ENCODE data around the gene HSPH1.
"Not testable (repeated sequence)": the region's sequence is repeated elsewhere in the genome, so short reads cannot be mapped to it uniquely, and the experiment has no call there.

Gene HSPH1

DNA sequence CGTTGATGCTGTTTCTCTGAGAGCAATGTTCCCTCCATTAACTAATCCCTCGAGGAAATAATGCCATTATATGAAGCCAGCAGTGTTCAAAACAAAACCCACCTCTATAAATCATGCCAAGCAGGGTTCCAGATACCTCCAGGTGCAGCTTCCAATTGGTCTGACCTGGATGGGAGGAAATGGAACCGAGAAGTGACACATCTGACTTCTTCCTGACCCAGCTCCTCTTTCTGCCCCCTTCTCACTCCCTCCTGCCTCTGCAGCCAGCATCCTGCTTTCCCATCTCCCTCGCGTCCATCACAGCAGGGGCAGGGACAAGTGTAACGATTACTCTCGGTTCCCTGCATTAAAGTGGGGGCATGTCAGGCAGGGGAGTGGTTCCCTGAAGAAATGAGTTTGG, 37.5 kb downstream of the HSPH1 start:
- no peak for DNase-seq

DNA sequence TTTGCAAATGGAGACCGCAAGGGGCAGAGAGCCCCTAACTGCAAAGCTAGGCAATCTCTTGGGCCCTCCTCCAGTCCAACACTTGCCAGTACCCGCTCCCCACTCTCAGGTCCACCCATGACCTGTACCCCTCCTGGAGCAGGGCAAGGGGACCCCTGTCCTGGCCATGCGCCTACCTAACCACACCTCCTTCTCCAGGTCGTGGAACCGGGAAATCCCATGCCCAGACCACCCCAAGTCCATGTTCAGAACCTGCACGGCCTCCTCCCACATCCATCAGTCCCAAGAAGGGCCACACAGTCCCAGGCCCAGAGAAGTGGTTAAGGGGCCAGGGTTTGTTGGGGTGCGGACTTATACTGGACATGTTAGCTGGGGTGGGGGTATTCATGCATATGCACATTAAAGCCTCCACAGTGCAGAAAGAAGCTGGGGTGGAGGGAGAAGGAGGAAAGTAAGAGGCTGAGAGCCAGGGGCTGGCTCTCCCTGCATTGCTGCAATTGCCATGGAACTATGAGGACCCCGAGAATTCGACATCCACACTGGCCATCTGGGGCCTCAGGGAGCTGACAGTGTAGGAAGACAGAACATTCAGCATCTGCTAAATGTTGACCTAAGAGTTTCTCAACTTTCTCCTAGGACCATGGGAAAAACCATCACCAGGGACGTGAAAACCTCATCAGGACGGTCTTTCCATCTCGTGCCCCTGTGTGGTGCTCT, 39.0 kb downstream of the HSPH1 start:
- no peak for DNase-seq

DNA sequence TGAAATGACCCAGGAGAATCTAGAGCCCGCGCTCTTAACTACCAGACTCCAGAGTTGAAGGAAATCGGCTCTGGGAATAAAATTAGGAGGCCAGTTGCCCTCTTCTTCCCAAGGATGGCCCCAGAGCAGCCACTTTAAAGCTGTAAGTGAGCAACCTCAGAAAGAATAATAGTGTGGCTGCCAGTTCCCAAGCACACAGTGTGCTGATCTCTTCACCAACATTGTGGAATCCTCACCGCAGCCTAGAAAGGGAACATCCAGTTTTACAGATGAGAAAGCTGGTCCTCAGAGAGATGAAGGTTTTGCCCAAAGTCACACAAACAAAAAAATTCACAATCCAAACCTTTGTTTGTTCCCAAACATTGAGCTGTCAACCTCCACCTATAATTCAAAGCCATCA, 39.6 kb downstream of the HSPH1 start:
- no peak for DNase-seq

DNA sequence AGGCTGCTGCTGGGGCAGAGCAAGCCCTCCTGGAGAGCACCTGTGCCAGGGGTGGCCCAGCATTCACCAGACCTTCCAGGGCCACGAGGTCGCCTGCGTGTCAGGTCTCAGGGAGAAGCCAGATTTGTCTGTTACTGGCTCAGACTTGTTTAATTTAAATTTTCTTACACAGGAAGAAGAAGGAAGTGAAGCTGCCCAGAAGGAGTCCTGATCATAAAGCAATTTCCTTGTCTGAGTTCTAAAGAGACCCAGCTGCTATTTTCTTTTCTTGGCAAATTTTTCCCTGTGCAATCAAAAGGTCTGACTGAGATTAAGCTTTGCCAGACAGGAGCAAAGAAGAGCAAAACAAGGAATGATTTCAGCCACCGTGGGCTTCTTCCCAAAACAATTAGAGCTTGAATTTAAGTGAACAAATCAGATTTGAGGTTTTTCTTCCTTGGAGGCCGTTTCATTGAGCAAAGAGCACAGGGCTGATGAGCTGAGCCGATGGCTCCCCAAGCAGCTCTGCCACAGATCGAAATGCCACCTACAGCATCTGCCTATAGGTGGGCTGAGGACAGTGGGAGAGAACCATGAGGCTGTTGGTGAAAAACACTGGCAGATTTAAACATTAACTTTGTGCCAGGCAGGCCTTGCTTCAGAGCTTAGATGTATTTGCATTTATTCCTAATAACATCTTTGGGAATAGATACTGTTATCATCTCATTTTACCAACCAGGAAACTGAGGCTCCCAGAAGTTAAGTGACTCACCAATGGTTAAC, 40.1 kb downstream of the HSPH1 start:
- no peak for DNase-seq

DNA sequence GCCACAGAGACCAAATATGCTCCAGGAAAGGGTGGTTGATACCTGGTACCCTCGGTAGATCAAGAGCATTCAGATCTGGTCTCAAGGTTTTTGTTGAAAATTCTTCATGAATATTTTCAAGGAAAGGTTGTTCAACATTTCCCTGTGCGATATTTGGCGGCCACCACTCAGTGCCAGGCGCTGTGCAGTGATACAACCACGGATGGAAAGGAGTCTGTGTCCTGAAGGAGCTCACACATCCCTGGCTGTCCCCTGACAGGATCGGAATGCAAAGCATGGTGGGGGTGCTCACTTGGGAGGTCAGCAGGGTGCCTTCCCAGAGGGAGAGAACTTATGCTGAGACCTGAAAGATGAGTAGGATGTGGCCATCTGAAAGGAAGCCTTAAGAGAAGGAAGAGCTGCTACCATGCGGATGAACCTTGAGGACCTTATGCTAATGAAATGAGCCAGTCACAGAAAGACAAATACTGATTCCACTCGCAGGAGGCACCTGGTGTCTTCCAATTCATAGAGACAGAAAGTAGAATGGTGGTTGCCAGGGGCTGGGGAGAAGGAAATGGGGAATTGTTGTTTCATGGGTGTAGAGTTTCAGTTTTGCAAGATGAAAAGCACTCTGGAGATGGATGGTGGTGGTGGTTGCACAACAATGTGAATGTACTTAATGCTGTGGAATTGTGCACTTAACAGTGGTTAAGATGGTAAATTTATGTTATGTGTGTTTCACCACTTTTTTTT, 41.6 kb downstream of the HSPH1 start:
- DNase-seq, result no peak

DNA sequence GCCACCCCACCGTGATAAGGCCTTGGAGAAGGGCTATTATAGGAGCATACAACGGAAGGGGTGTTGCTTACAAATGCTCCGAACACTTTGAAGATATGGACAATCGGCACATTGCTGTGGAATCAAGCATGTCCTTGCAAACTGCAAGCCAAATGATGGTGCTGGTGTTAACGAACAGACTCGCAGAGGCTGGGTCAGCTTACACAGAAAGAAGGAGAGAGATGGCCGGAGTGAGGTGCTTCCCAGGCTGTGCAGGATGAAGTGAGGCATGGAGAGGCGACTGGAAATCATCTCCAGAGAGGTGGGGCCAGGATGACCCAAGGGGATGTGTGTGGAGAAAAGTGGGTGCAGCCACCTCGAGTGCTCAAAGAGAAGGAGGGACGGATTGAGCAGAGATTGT, 42.2 kb downstream of the HSPH1 start:
- DNase-seq, result no peak

DNA sequence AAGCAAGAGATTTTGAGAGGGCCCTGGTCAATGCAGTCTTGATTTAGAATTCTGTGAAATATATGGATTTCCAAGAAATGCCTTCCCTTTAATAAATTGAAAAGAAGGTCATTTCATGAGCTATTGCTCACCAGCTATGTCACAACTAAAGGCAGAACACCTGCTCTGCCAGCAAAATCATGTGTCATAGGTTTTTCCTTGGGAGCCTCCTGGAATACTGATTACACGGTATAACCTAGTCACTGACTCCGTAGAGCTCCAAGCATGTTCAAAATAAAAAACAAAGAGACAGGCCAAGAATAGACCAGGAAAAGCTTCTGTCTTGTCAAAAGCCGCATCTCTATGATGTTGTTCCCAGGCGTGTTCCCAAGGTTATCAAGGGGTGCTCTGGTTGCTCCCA, 45.5 kb downstream of the HSPH1 start:
- no peak for DNase-seq

DNA sequence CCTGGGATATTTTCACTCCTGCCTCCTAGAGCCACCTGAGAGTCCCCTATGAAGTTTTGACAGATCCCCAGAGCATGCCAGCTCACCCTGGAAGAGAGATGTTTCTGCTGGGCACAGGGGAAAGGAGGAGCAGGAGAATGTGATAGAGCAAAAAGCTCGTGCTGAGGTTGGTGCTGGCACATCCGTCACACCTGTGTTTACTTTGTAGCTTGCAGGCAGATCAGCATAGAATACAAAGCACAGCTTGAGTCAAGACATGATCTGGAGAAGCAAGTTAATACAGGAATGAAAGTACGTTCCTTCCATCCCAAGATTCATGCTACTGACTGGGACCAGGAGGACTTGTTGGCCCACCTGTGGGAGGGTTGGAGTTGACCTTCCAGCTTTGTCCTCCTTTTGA, 46.1 kb downstream of the HSPH1 start:
- DNase-seq, result no peak

DNA sequence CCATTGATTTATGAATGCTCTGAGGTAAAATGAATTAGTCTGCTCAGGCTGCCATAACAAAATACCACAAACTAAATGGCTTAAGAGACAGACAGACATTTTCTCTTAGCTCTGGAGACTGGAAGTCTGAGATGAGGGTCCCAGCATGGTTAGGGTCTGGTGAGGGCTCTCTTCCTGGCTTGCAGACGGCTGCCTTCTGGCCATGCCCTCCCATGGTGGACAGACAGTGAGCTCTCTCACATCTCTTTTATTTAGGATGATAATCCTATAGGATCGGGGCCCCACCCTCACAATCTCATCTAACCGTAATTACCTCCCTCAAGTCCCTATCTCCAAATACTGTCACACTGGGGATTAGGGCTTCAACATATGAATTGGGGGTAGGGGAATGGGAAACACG, 47.1 kb downstream of the HSPH1 start:
- no peak for DNase-seq

DNA sequence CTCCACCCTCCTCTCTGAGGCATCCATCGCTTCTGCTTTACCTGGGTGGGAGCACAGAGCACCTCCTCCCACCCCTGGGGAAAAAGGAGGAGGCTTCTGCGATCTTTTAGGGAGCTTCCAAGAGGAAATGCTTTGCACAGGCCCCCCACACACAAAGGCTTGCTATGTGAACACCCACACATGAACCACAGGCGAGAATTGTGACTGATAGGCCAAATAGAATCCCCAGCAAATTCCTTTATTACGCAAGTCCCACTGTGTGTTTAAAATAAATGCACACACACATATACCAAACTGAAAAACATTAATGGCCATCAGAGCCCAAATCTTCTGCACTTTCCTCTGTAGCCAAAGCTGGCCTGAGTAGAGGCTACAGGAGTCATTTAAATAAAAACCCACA, 50.6 kb downstream of the HSPH1 start:
- peak; percentile 75 to 95 for DNase-seq

DNA sequence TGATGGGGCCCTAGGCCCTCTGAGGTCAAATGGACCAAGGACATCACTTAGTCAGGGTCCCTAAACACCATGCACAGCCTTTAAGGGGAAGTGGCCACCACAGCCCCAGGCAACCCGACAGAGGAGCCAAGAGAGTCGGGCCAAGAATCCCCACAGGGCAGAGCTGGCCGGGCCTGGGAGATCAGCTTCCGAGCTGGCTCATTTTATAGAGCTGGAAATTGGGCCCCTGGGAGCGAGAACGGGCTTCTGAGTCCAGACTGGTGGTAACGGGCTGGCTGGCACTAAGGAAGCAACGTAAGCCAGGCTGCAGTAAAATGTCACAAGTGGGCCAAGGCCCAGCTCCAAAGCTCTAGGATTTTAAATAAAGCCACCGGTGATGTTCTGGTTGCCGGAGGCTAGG, 51.1 kb downstream of the HSPH1 start:
- no peak for DNase-seq

DNA sequence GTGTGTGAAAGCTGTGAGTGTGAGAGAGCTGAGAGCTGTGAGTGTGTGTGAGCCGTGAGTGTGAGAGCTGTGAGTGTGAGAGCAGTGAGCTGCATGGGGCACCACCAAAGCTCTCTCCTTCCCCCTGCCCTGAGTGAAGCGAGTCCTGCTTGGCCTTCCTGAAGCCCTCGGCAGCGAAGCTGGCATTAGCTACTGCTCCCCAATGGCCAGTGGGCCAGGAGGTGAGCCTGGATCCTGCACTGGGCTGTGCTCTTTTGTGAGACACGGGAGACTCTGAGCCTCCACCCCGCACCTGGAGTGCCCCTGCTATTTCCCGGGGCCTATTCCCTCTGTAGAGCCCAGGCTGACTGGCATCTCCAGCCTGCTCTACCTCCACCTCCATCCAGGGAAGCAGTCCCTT, 51.5 kb downstream of the HSPH1 start:
- DNase-seq, result no peak

DNA sequence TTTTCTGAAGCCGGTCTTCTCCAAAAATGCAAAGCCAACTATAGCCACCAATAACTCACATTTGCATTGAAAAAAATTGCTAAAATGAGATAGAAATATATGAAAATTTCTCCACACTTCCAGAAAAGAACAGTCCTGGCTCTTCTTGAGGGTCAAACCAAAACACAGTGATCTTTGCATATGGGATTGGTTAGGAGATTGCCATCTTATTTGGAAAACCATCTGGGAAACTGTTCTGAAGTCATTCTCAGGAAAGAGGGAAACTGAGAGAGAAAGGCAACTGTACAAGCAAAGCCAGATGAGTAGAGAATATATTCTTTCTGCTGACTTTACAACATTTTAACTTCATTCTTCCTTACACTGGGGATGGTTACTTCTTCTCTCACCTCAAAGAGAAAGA, 54.6 kb downstream of the HSPH1 start:
- DNase-seq, result no peak

DNA sequence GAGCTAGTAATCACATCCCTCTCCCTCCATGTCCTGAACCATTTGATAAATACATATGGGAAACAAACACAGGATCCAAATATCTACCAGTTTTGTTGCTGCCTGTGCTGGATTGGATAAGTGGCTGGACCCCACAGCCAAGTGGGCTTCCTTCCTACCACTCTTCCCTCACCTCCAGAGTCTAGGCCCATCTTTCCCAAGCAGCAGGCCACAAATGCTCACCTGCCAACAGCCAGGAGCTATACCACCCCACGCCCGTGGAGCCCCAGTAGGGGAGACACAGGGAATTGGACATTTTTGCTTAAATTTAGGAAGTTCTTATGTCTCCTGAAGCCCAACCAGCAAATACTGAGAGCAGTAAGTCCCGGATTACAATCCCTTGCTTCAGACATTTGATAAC, 55.8 kb downstream of the HSPH1 start:
- no peak for DNase-seq

DNA sequence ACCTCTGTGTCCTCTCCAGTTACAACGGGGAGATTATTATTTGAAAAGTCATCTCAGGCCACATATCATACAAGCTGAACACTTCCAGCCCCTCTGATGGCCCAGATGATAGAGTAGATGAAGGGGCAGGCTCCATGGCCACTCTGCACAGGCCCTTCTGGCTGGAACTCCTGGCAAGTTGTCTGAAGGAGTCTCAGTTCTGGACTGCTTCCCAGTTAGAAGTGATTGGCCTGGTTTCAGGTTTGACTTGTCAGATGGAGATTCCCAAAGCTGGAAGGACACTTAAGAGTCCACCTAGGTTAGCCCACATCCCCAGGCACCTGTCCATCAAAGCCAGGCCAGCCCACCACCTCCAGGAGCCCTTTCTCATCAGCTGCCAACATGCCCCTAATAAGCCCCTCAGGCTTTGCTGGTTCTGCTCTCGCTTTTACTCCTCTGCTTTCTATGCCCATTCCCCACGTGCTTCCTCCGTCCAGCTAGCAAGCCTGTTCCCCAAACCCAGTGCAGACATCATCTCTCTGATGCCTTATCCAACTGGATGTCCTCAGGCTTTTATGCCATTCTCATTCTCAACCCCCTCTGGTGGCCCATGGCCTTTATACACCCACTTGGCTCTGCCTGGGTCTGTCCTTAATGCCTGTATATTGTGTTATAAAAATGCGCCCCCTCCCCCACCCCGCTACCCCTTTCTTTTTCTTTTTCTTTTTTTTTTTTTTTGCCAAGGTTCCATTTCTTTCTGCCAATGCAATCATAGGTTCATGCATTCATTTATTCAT, 56.5 kb downstream of the HSPH1 start:
- DNase-seq, result no peak

DNA sequence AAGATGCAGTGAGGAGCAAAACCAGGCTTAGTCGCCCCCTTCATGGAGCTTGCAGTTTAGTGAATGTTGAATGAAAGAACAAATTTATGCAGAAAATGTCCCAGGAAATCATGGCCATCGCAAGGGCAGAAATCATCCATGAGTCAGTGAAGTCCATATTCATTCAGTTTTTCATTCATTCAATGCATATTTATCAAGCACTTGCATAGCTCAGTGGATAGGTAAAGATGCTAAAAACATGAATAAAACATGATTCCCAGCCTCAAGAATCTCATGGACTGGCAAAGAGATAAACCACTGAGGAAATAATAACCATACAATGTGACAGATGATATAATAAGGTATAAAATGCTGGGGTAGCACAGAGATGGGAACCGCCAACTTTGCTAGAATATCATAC, 58.8 kb downstream of the HSPH1 start:
- no peak for DNase-seq

DNA sequence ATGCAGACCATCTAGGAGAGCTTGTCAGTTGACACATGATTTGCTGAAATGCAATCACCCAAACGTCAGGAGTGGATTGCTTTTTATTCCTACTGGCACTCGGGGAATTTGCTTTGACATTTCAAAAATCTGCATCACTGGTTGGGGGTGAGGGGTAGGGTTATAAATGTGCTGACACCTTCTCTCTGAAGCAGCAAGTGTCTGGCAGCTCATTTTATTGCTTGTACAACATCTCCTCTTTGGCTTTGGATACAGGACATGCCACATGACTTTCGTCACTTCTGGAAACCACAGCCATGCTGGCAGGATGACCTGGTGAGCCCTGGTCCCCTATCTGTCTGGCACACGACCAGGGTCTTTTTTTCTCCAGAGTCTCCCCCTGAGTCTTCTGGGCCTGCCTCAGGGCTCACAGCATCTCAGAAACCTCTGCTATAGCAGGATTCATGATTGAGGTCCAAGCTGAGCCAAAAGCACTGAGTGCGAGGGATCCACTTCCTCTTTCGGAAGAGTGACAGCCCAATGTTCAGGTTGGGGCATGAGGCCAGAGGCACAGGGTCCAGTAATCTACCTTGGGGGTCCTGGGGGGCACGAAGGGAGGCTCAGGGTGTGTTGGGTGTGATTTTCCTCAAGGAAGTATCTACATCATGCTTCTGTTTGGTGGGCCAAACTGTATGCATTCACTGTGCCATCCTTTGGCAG, 60.1 kb downstream of the HSPH1 start:
- DNase-seq, result no peak

DNA sequence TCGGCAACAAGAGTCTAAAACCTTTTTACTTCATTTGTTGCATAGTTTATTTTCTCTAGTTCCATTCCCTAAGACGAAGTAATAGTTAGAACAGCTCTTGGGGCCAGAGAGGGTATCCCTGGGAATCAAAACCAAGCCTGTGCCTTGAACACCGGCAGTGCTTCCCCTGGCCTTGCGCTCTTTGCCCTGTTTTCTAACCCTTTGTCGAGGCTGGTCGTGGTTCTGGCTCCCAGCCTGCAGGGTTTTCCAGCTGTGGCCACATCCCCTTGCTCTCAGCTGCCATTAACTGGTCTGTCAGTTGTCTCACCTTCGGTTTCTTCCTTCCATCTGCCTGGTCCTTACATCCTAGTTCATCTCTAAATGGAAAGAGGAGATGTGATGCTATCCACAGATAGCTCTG, 61.0 kb downstream of the HSPH1 start:
- DNase-seq, result no peak

DNA sequence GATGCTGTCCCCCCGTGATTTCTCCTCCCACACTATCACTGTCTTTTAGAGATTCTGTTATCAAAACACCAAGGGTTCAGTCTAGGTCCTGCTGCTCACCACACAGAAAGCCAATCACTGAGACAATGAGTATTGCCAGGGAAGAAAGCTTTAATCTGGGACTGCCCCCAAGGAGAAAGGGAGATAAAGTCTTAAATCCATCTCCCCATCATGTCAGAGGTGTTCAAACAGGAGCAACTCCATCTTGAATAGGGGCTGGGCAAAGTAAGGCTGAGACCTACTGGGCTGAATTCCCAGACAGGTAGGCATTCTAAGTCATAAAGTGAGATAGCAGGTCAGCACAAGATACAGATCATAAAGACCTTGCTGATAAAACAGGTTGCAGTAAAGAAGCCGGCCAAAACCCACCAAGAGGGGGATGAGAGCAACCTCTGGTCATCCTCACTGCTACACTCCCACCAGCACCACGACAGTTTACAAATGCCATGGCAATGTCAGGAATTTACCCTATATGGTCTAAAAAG, 63.7 kb downstream of the HSPH1 start:
- not testable (repeated sequence) for DNase-seq

DNA sequence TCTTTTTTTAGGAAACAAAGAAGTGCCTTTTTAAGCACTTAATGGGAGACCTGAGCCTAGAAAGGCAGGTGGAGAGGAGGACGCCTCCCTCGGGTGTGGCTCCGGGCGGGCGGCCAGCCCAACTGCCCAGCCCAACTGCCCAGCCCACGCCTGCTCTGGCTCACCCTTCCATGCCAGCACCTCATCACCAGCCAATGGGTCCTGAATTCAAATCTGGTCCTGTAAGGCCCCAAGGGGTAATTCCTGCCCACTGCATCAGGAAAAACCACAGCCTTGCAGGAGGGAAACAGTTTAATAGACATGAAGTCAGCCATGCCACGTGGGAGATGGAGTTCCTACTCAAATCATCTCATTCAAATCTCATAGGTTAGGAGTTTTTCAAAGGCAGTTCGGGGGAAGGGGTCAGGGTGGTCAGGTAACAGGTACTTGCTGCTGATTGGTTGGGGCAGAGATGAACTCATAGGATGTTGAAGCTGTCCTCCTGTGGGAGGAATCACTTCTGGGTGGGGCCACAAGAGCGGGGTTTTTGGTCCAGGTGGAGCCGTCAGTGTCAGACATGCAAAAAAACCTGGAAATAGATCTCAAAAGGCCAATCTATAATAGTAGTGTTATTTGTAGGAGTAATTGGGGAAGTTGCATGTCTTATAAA, 64.9 kb downstream of the HSPH1 start:
- DNase-seq, result no peak

DNA sequence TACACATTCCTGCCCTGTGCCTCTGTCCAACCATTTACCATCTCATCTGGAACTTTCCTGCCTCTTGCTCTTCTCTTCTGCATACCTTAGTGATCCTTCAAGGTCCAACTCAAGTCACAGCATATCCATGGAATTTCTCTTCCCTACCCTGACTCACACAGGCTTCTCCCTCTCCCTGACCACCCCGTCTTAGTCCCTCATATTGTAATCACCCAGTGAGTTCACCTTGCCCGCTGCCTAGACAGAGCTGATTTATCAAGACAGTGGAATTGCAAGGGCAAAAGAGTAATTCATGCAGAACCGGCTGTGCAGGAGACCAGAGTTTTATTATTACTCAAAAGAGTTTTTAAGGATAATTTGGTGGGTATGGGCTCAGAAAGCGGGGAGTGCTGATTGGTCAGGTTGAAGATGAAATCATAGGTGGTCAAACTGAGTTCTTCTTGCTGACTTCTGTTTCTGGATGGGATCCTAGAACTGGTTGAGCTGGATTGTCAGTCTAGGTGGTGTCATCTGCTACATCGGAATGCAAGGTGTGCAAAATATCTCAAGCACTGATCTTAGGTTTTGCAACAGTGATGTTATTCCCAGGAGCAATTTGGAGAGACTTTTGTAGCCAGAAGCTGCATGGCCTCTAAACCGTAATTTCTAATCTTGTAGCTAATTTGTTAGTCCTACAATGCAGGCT, 67.2 kb downstream of the HSPH1 start:
- no peak for DNase-seq

Data from inflammatory macrophage treated with lipopolysaccharide for 1 hour (primary cell).